ENCODE results near the gene CFHR2.

Gene CFHR2

GRCh38 chr1:197003132-197003531 lies 59.6 kb downstream of the CFHR2 start:
- no peak for DNase-seq

DNA sequence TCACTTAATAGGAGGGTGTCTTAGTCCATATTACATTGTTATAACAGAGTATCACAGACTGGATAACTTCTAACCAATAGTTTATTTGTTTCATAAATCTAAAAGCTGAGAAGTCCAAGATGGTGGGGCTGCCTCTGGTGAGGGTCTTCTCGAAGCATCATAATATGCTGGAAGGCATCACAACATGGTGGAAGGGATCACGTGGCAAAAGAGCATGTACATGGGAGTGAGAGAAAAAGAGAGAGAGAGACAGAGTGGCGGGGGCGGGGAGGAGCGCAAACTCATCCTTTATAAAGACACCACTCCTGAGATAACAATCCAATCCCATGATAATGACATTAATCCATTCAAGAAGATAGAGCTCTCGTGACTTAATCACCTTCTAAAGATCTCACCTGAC lies 65.3 kb downstream of the CFHR2 start:
- no peak for DNase-seq
